ENCODE data around the gene MYBPH. TPM values are rescaled to one million over a fixed set of nuclear protein-coding genes. Genes with fewer than 3 reads are reported as not detected.

Gene MYBPH
- total and polyA plus RNA-seq, 2 of the 13 experiments (the other 11 are each of a cell fraction or from before 2014, with no cell fraction given), result not detected

DNA sequence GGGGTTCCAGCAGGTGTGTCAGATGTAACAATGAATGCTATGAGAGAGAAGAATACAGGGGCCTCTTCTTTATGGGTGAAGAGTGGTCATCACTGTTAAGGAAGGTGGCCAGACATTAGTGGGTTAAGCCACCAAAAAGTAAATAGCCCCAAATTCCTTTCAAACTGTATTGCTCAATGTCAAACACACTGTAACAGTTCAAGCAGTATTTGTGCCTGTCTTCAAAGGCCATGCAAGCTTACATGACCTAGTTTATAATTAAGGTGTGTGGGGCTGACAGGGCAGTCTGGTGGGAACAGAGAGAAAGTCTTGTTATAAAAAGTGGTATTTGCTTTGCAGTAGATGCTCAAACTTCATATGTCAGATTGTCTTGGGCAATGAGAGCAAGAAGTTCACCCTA lies 35.4 kb upstream of the MYBPH start (continued):
- TF ChIP-seq, protein P1, sequence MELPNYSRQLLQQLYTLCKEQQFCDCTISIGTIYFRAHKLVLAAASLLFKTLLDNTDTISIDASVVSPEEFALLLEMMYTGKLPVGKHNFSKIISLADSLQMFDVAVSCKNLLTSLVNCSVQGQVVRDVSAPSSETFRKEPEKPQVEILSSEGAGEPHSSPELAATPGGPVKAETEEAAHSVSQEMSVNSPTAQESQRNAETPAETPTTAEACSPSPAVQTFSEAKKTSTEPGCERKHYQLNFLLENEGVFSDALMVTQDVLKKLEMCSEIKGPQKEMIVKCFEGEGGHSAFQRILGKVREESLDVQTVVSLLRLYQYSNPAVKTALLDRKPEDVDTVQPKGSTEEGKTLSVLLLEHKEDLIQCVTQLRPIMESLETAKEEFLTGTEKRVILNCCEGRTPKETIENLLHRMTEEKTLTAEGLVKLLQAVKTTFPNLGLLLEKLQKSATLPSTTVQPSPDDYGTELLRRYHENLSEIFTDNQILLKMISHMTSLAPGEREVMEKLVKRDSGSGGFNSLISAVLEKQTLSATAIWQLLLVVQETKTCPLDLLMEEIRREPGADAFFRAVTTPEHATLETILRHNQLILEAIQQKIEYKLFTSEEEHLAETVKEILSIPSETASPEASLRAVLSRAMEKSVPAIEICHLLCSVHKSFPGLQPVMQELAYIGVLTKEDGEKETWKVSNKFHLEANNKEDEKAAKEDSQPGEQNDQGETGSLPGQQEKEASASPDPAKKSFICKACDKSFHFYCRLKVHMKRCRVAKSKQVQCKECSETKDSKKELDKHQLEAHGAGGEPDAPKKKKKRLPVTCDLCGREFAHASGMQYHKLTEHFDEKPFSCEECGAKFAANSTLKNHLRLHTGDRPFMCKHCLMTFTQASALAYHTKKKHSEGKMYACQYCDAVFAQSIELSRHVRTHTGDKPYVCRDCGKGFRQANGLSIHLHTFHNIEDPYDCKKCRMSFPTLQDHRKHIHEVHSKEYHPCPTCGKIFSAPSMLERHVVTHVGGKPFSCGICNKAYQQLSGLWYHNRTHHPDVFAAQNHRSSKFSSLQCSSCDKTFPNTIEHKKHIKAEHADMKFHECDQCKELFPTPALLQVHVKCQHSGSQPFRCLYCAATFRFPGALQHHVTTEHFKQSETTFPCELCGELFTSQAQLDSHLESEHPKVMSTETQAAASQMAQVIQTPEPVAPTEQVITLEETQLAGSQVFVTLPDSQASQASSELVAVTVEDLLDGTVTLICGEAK (IDR thresholded peaks at IDR 0.05), result no peak
- TF ChIP-seq, protein P1 (CRISPR knock-in tag; IDR thresholded peaks at IDR 0.05), result no peak
- TF ChIP-seq U2AF2 (IDR thresholded peaks at IDR 0.05; ENCODE audit: low read depth, low read length) (no peak), RARA (CRISPR knock-in tag; IDR thresholded peaks at IDR 0.05) (peak; percentile 43; the same call in 1 of the 2 replicates), ZSCAN12 (CRISPR knock-in tag; IDR thresholded peaks at IDR 0.05) (no peak), WIZ (CRISPR knock-in tag; IDR thresholded peaks at IDR 0.05) (no peak), U2AF1 (optimal IDR thresholded peaks at IDR 0.05; ENCODE audit: low read depth, low read length) (no peak), NAIF1 (CRISPR knock-in tag; IDR thresholded peaks at IDR 0.05; ENCODE audit: borderline replicate concordance) (no peak), TBX3 (IDR thresholded peaks at IDR 0.05; ENCODE audit: borderline replicate concordance) (peak; percentile 45; the same call in 1 of the 2 replicates), KLF13 (CRISPR knock-in tag; IDR thresholded peaks at IDR 0.05) (no peak)
- TF ChIP-seq, protein P2, sequence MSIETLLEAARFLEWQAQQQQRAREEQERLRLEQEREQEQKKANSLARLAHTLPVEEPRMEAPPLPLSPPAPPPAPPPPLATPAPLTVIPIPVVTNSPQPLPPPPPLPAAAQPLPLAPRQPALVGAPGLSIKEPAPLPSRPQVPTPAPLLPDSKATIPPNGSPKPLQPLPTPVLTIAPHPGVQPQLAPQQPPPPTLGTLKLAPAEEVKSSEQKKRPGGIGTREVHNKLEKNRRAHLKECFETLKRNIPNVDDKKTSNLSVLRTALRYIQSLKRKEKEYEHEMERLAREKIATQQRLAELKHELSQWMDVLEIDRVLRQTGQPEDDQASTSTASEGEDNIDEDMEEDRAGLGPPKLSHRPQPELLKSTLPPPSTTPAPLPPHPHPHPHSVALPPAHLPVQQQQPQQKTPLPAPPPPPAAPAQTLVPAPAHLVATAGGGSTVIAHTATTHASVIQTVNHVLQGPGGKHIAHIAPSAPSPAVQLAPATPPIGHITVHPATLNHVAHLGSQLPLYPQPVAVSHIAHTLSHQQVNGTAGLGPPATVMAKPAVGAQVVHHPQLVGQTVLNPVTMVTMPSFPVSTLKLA (IDR thresholded peaks at IDR 0.05), result no peak
- TF ChIP-seq, protein P3, sequence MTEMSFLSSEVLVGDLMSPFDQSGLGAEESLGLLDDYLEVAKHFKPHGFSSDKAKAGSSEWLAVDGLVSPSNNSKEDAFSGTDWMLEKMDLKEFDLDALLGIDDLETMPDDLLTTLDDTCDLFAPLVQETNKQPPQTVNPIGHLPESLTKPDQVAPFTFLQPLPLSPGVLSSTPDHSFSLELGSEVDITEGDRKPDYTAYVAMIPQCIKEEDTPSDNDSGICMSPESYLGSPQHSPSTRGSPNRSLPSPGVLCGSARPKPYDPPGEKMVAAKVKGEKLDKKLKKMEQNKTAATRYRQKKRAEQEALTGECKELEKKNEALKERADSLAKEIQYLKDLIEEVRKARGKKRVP (CRISPR knock-in tag; IDR thresholded peaks at IDR 0.05), result no peak
- TF ChIP-seq, protein P4, sequence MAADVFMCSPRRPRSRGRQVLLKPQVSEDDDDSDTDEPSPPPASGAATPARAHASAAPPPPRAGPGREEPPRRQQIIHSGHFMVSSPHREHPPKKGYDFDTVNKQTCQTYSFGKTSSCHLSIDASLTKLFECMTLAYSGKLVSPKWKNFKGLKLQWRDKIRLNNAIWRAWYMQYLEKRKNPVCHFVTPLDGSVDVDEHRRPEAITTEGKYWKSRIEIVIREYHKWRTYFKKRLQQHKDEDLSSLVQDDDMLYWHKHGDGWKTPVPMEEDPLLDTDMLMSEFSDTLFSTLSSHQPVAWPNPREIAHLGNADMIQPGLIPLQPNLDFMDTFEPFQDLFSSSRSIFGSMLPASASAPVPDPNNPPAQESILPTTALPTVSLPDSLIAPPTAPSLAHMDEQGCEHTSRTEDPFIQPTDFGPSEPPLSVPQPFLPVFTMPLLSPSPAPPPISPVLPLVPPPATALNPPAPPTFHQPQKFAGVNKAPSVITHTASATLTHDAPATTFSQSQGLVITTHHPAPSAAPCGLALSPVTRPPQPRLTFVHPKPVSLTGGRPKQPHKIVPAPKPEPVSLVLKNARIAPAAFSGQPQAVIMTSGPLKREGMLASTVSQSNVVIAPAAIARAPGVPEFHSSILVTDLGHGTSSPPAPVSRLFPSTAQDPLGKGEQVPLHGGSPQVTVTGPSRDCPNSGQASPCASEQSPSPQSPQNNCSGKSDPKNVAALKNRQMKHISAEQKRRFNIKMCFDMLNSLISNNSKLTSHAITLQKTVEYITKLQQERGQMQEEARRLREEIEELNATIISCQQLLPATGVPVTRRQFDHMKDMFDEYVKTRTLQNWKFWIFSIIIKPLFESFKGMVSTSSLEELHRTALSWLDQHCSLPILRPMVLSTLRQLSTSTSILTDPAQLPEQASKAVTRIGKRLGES (CRISPR knock-in tag; IDR thresholded peaks at IDR 0.05; ENCODE audit: borderline replicate concordance), result no peak
- TF ChIP-seq, protein P5, sequence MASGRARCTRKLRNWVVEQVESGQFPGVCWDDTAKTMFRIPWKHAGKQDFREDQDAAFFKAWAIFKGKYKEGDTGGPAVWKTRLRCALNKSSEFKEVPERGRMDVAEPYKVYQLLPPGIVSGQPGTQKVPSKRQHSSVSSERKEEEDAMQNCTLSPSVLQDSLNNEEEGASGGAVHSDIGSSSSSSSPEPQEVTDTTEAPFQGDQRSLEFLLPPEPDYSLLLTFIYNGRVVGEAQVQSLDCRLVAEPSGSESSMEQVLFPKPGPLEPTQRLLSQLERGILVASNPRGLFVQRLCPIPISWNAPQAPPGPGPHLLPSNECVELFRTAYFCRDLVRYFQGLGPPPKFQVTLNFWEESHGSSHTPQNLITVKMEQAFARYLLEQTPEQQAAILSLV (CRISPR knock-in tag; IDR thresholded peaks at IDR 0.05; ENCODE audit: borderline replicate concordance), result no peak

Data from HepG2 (cell line).